Stimulated activated CD8-positive, alpha-beta memory T cell treated with anti-CD3 and anti-CD28 coated beads, Interleukin-4, amount 100 ng/mL, for 1 hour (primary cell): ENCODE results near the gene PROKR1.

Experiments used
- DNase-seq, 2 donors: peaks; one replicate each; pipeline ENCODE4 v3.0.0-alpha.2; 2020; ENCODE audit warnings: low read depth in 2 of 2, low spot score in 1 of 2

Gene PROKR1

DNA sequence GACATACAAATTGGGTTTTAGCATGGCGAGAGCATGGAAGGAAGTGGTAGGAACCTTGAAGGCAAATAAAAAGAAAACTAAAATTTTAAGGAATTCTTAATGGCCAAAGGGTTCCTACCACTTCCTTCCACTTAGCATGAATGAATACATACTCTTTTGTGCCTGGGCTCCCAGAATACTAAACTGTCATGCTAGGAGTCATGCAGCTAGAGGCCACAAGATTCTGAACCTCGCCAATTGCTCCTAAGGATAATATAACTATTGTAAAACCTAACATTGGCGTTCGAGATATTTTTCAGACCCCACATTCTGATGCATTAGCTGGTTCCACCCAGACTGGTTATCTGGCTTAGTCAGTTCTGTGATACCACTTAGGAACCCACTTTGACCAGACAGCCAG is 52.6 kb downstream of the PROKR1 start:
- no peak for DNase-seq

DNA sequence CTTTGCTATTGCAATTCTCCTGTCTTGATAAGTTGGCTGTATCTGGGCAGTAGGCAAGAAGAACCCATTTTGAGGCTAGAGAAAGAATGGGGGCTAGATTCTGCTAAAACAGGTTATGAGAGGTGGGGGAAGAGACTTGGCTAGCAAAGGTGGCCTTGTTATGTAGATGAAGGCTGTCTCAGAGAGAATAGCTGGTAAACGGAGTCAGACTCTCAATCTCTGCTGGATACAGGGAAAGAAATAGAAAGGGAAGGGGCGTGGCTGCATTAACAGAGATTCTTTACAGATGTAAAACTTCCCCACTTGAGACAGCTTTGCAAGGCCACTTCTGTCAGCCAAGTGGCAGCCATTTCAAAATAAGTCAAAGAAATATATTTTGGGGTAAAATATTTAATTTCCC is 53.2 kb downstream of the PROKR1 start:
- DNase-seq = no peak

DNA sequence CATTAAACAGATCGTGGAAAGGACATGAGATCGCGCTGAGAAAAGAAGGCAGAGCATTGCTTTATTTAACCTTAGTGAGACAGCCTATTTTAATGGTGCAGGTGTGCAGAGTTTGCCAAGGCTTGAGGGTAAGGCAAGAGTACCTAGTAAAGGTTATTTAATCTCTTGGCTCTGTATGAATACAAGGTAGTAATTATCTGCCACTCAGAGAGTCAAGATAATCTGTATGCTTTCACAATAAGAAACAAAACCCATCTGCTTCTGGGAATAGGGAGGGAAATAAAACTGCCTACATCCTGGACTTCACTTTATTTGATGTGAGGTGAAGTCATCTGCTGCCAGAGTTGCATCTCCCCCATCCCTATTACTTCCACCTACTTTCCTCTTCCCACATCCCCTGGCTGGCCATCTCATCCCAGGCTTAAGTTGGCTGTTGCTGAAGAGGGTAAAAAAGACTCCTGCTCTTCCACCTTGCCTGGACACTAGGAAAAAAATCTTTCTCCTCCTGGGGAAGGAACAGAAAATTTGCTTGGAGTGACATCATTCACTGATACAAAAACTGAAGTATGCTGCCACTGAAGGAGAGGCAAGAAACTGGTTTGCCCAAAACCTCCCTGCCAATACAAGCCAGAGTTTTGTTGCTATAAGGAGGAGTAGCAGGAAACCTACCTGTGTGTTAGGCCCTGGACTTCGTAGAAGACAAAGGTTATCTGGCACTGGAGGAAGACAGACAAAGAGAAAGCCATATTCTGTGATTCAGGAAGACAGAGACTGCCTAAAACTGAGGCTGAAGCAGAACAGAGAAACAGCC is 55.4 kb downstream of the PROKR1 start:
- DNase-seq = no peak

DNA sequence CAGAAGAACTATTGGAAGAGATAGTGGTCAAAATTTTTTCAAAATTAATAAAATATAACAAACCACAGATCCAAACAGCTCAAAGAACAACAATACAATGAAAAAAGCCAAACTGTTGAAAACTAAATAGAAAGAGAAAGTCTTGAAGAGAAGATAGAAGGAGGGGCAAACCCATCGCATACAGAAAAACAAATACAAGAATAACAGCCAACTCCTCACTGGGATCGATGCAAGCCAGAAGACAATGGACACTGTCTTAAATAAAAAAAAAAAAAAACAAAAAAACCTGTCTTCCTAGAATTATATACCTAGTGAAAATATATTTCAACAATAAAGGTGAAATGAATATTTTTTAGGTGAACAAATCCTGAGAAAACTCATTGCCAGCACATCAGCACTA is 57.2 kb downstream of the PROKR1 start:
- DNase-seq = no peak

DNA sequence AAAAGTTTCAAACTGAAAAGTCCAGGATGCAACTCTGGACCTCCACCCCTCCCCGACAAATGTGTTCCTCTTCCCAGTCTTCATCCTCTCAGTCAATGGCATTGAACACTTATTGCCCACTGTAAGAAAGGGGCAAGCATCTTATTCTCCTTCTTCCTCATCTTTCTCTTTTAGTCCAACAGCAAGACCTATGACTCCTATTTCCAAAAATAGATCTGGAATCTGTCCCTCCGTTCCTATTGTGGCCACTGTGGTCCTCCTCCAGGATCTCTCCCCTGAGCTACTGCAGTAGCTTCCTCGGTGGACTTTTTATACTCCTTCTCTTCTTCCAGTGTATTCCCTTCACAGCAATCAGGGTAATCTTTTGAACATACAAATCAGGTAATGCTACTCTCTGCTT is 63.3 kb downstream of the PROKR1 start:
- DNase-seq = no peak
